ENCODE data around the gene CSK.

DNA sequence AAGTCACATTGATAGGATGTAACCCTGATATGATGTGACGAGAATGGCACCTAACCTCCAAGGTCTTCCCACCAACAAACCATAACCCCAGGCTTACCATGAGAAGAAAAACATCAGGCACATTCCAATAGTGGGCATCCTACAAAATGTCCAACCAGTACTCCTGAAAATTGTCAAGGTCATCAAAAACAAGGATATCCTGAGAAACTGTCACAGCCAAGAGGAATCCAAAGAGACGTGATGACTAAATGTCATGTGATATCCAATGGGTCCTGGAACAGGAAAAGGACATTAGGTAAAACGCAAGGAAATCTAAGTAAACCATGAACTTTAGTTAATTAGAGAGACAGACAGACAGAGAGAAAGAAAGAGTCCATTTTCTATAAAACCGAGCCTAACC, 35.5 kb upstream of the CSK start:
- TF ChIP-seq CTCF (IDR thresholded peaks at IDR 0.05), result no peak
- TF ChIP-seq POLR2AphosphoS5 (IDR thresholded peaks at IDR 0.05), result no peak
